Lower lobe of right lung (tissue), 2 donors: ENCODE measurements around the gene IGFBP6. TPM values are rescaled to one million over a fixed set of nuclear protein-coding genes. Genes with fewer than 3 reads are reported as not detected.

Experiments
- ATAC-seq, 2 donors: fragments of 200-7000 bp; cut with Tn5 transposase; one replicate each; pipeline ENCODE4 v1.9.1; 2020 to 2022; ENCODE audit warnings: mild to moderate bottlenecking in 2 of 2, moderate library complexity in 2 of 2
- DNase-seq: peaks from one replicate; pipeline ENCODE4 v3.0.0-alpha.2; 2020
- H3K27ac ChIP-seq: fragments of 200-600 bp; one replicate; pipeline ENCODE4 v1.8.0; 2022
- H3K27me3 ChIP-seq: fragments of 200-600 bp; one replicate; pipeline ENCODE4 v1.8.0; 2022; ENCODE audit warnings: low read depth
- H3K36me3 ChIP-seq: fragments of 200-600 bp; one replicate; pipeline ENCODE4 v1.8.0; 2022; ENCODE audit warnings: mild to moderate bottlenecking
- H3K4me1 ChIP-seq: fragments of 200-600 bp; one replicate; pipeline ENCODE4 v1.8.0; 2022
- H3K4me3 ChIP-seq: fragments of 200-600 bp; one replicate; pipeline ENCODE4 v1.8.0; 2022; ENCODE audit warnings: mild to moderate bottlenecking
- H3K9me3 ChIP-seq: fragments of 200-600 bp; one replicate; pipeline ENCODE4 v1.8.0; 2022
- CTCF ChIP-seq: fragments of 200-600 bp; IDR thresholded peaks from one replicate; pipeline ENCODE4 v1.8.0; 2022; ENCODE audit warnings: antibody characterized with exemption, mild to moderate bottlenecking
- intact Hi-C: fragments of 100-400 bp; cut with DNase I; formaldehyde crosslinking; loops from one replicate; pipeline ENCODE4 v1.11.0; 2022
- total RNA-seq: library from RNA; stranded (reverse); fragmentation: NEBNext Ultra II Directional; extraction: Animal tissue kit (Norgen Biotek cat#: 25700); gene quantifications from one replicate; pipeline ENCODE4 v1.2.1, GENCODE V29; 2021
- donor health status: DM: no; HTN: yes; CAD: no; lungs with severe emphysema.

Gene IGFBP6
- total RNA-seq, 1 donor from 2014 or later: 58.5 TPM

GRCh38 chr12:53131844-53132243 lies 34.4 kb downstream of the IGFBP6 start:
- H3K36me3 ChIP-seq: no peaks in the 10 kb centered on the region
- H3K27me3 ChIP-seq: no peaks in the 10 kb centered on the region
- H3K4me1 ChIP-seq: no peaks in the 10 kb centered on the region
- H3K4me3 ChIP-seq: no peak overlapping the region
- no peak for DNase-seq
- intact Hi-C loops: no loop called here
- no peak for TF ChIP-seq CTCF
- no peak for ATAC-seq
- H3K27ac ChIP-seq: no peak overlapping the region
- no peaks in the 10 kb centered on the region for H3K9me3 ChIP-seq

GRCh38 chr12:53133722-53134121 lies 36.3 kb downstream of the IGFBP6 start:
- no peaks in the 10 kb centered on the region for H3K4me1 ChIP-seq
- no peak overlapping the region for H3K4me3 ChIP-seq
- TF ChIP-seq CTCF: no peak
- ATAC-seq (no peak), DNase-seq (no peak)
- H3K9me3 ChIP-seq: no peaks in the 10 kb centered on the region
- no peak overlapping the region for H3K27ac ChIP-seq
- intact Hi-C loops: no loop called here
- no peaks in the 10 kb centered on the region for H3K27me3 ChIP-seq
- H3K36me3 ChIP-seq: no peaks in the 10 kb centered on the region

- Histone ChIP-seq H3K27me3 (no peaks in the 10 kb centered on the region), H3K9me3 (peaks cover 3% of the 10 kb centered on the region), H3K4me1 (no peaks in the 10 kb centered on the region), H3K27ac (no peak overlapping the region), H3K36me3 (no peaks in the 10 kb centered on the region), H3K4me3 (no peak overlapping the region)
- DNase-seq (no peak), ATAC-seq (no peak)
- intact Hi-C loops: no loop called here
- no peak for TF ChIP-seq CTCF
Observed at GRCh38 chr12:53143355-53143754, 45.9 kb downstream of the IGFBP6 start.

- ATAC-seq: no peak
- intact Hi-C loops: no loop called here
Observed at GRCh38 chr12:53145383-53146260, 48.2 kb downstream of the IGFBP6 start.

GRCh38 chr12:53147181-53147580 lies 49.7 kb downstream of the IGFBP6 start:
- H3K9me3 ChIP-seq: no peaks in the 10 kb centered on the region
- ATAC-seq (no peak), DNase-seq (no peak)
- H3K36me3 ChIP-seq: no peaks in the 10 kb centered on the region
- H3K27ac ChIP-seq: no peak overlapping the region
- no peaks in the 10 kb centered on the region for H3K27me3 ChIP-seq
- intact Hi-C loops: no loop called here
- no peaks in the 10 kb centered on the region for H3K4me1 ChIP-seq
- no peak for TF ChIP-seq CTCF
- H3K4me3 ChIP-seq: no peak overlapping the region

More at GRCh38 chr12:53145383-53146260, 48.2 kb downstream of the IGFBP6 start:
- Histone ChIP-seq H3K4me3 (no peak overlapping the region), H3K9me3 (no peaks in the 10 kb centered on the region), H3K36me3 (no peaks in the 10 kb centered on the region), H3K27me3 (no peaks in the 10 kb centered on the region), H3K4me1 (no peaks in the 10 kb centered on the region), H3K27ac (no peak overlapping the region)
- DNase-seq: no peak
- TF ChIP-seq CTCF: no peak
